ENCODE results near the gene PHLDA1. TPM values are rescaled to one million over a fixed set of nuclear protein-coding genes. Genes with fewer than 3 reads are reported as not detected.

The PHLDA1 gene
- total and polyA plus RNA-seq, 2 of the 13 experiments (the other 11 are each of a cell fraction or from before 2014, with no cell fraction given): 33.8 to 41.0 TPM

DNA sequence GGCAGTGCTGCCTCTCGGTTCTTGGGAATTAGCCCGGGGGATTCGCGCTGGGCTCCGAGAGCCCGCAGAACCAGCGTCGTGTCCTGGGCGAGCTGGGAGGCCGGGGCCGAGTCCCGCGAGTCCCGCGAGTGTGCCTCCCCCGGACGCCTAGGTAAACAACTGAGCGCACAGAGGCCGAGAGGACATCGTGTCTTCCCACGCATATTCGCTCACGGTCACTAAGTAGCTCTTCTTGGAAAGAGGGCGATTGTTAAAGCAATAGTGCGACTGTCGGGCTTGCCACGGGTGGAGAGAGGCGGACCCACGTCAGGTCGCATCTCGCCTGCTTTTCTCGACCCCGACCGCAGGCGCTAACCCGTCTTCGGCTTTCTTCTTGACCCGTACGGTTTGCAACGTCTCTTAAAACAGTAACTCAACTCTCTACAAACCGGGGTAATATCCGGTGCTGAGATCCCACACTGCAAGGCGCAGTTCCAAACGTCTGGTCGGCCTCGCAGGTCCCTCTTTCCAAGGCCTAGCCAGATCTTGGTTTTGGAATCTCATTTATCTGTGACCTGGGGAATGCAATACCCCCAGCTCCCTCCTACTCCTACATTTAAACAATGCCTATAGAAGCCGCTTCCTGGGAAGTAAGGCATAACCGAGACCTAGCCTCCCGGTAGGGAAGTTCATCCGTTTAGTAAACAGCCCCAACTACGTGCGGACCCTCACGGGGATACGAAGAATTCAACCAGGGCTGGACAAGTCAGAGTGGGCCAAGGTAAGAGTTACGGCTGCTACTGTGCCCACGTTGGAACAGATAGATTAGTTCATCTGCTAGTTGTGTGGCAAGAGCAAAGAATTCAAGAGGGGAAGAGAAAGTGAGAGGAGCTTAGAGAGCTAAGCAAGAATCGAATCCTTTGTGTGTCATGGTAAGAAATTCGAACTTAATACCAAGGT, 736 bp upstream of the PHLDA1 start (continued):
- TF ChIP-seq MEIS1 (CRISPR knock-in tag; IDR thresholded peaks at IDR 0.05; ENCODE audit: borderline replicate concordance) (0 out of 2 replicates have a peak, but pooled peaks have one; percentile 18), ZNF563 (CRISPR knock-in tag; IDR thresholded peaks at IDR 0.05) (0 out of 2 replicates have a peak, but pooled peaks have one; percentile 10), FOXA1 (IDR thresholded peaks at IDR 0.05) (no peak), FOXA1 (CRISPR knock-in tag; IDR thresholded peaks at IDR 0.05) (peak; percentile 71), ZNF569 (CRISPR knock-in tag; IDR thresholded peaks at IDR 0.05; ENCODE audit: borderline replicate concordance) (peak; percentile 67; the same call in 1 of the 2 replicates), ZBTB42 (CRISPR knock-in tag; IDR thresholded peaks at IDR 0.05) (0 out of 2 replicates have a peak, but pooled peaks have one; percentile 0), RFX5 (IDR thresholded peaks at IDR 0.05; ENCODE audit: low read depth, low read length) (peak; percentile 2; the same call in 1 of the 2 replicates), MEIS2 (CRISPR knock-in tag; IDR thresholded peaks at IDR 0.05) (0 out of 2 replicates have a peak, but pooled peaks have one; percentile 32), PHF8 (CRISPR knock-in tag; IDR thresholded peaks at IDR 0.05) (peak; percentile 15; the same call in 1 of the 2 replicates), ISX (CRISPR knock-in tag; conservative IDR thresholded peaks at IDR 0.05) (no peak), MXI1 (IDR thresholded peaks at IDR 0.05; ENCODE audit: borderline replicate concordance, low read depth, low read length) (0 out of 3 replicates have a peak, but pooled peaks have one; percentile 38), NFYB (CRISPR knock-in tag; IDR thresholded peaks at IDR 0.05) (no peak), ZC3H4 (CRISPR knock-in tag; IDR thresholded peaks at IDR 0.05; ENCODE audit: borderline replicate concordance) (peak; percentile 93; the same call in 1 of the 2 replicates), POLR2G (IDR thresholded peaks at IDR 0.05; ENCODE audit: low read depth, low read length) (peak; percentile 81), ZNF816 (CRISPR knock-in tag; IDR thresholded peaks at IDR 0.05; ENCODE audit: borderline replicate concordance) (no peak; the same call in 1 of the 2 replicates)
- TF ChIP-seq, protein P1, sequence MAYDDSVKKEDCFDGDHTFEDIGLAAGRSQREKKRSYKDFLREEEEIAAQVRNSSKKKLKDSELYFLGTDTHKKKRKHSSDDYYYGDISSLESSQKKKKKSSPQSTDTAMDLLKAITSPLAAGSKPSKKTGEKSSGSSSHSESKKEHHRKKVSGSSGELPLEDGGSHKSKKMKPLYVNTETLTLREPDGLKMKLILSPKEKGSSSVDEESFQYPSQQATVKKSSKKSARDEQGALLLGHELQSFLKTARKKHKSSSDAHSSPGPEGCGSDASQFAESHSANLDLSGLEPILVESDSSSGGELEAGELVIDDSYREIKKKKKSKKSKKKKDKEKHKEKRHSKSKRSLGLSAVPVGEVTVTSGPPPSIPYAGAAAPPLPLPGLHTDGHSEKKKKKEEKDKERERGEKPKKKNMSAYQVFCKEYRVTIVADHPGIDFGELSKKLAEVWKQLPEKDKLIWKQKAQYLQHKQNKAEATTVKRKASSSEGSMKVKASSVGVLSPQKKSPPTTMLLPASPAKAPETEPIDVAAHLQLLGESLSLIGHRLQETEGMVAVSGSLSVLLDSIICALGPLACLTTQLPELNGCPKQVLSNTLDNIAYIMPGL (CRISPR knock-in tag; IDR thresholded peaks at IDR 0.05; ENCODE audit: borderline replicate concordance in 1 of 2, low read depth in 1 of 2): peak in 1 of 2 experiments; percentile 7; a peak in 1 of 4 replicates
- TF ChIP-seq, protein P2, sequence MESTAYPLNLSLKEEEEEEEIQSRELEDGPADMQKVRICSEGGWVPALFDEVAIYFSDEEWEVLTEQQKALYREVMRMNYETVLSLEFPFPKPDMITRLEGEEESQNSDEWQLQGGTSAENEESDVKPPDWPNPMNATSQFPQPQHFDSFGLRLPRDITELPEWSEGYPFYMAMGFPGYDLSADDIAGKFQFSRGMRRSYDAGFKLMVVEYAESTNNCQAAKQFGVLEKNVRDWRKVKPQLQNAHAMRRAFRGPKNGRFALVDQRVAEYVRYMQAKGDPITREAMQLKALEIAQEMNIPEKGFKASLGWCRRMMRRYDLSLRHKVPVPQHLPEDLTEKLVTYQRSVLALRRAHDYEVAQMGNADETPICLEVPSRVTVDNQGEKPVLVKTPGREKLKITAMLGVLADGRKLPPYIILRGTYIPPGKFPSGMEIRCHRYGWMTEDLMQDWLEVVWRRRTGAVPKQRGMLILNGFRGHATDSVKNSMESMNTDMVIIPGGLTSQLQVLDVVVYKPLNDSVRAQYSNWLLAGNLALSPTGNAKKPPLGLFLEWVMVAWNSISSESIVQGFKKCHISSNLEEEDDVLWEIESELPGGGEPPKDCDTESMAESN (CRISPR knock-in tag; conservative IDR thresholded peaks at IDR 0.05): 0 out of 2 replicates have a peak, but pooled peaks have one; percentile 30
- TF ChIP-seq, protein P3, sequence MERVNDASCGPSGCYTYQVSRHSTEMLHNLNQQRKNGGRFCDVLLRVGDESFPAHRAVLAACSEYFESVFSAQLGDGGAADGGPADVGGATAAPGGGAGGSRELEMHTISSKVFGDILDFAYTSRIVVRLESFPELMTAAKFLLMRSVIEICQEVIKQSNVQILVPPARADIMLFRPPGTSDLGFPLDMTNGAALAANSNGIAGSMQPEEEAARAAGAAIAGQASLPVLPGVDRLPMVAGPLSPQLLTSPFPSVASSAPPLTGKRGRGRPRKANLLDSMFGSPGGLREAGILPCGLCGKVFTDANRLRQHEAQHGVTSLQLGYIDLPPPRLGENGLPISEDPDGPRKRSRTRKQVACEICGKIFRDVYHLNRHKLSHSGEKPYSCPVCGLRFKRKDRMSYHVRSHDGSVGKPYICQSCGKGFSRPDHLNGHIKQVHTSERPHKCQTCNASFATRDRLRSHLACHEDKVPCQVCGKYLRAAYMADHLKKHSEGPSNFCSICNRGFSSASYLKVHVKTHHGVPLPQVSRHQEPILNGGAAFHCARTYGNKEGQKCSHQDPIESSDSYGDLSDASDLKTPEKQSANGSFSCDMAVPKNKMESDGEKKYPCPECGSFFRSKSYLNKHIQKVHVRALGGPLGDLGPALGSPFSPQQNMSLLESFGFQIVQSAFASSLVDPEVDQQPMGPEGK (CRISPR knock-in tag; IDR thresholded peaks at IDR 0.05): peak; percentile 38; the same call in 1 of the 2 replicates
- TF ChIP-seq, protein P4, sequence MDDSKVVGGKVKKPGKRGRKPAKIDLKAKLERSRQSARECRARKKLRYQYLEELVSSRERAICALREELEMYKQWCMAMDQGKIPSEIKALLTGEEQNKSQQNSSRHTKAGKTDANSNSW (CRISPR knock-in tag; IDR thresholded peaks at IDR 0.05; ENCODE audit: borderline replicate concordance): no peak
